SK-N-SH (cell line): Measurements from ENCODE around the gene TOM1L2. TPM values are rescaled to one million over a fixed set of nuclear protein-coding genes. Genes with fewer than 3 reads are reported as not detected.

Source experiments
- CTCF ChIA-PET: fragments of 300-600, 350-600 bp; formaldehyde crosslinking; extraction: SDS; loops from one replicate; lab custom pipeline; 2021; lab: Yijun Ruan, JAX
- POLR2A ChIA-PET: fragments of 350-600 bp; sonication (Branson Sonifier 250); formaldehyde crosslinking; extraction: SDS; loops from one replicate; lab custom pipeline; 2020; ENCODE audit warnings: antibody characterized with exemption, inconsistent platforms; lab: Yijun Ruan, JAX
- DNase-seq: peaks from one replicate; pipeline ENCODE4 v3.0.0; 2012
- H2AFZ ChIP-seq: fragments of 200-600 bp; sonication (generic); 2 replicates; pipeline ENCODE4 v1.8.1; 2016; ENCODE audit warnings: antibody characterized with exemption, mild to moderate bottlenecking, low read depth
- H3F3A ChIP-seq: fragments of 200-600 bp; sonication (generic); replicated peaks from 2 replicates; pipeline ENCODE3; 2016; ENCODE audit warnings: antibody characterized with exemption, mild to moderate bottlenecking; ENCODE audit not compliant: insufficient read depth
- H3K27ac ChIP-seq, 2 experiments: fragments of 200-500 bp in 1 of 2; fragments of 200-600 bp in 1 of 2; sonication (Bioruptor generic) in 1 of 2; sonication (generic), shearing (Covaris generic) in 1 of 2; 2 replicates each; pipeline versions ENCODE4 v1.5.1 to v1.6.1; 2014 to 2016; ENCODE audit warnings: low read depth in 2 of 2, inconsistent platforms in 1 of 2, low read length in 1 of 2, mild to moderate bottlenecking in 1 of 2, mixed read lengths in 1 of 2
- H3K27me3 ChIP-seq: fragments of 200-600 bp; sonication (generic), shearing (Covaris generic); 2 replicates; pipeline ENCODE4 v1.6.1; 2016; ENCODE audit warnings: mixed run types; ENCODE audit not compliant: insufficient read depth
- H3K36me3 ChIP-seq, 2 experiments: fragments of 200-500 bp in 1 of 2; fragments of 200-600 bp in 1 of 2; sonication (Bioruptor generic) in 1 of 2; sonication (generic) in 1 of 2; replicated peaks in 1 of 2; 2 replicates each; pipeline versions ENCODE3 to v1.5.1; 2014 to 2016; ENCODE audit warnings: low read length in 1 of 2, mild to moderate bottlenecking in 1 of 2; ENCODE audit not compliant: insufficient read depth in 2 of 2, control insufficient read depth in 1 of 2
- H3K4me1 ChIP-seq, 2 experiments: fragments of 200-500 bp in 1 of 2; fragments of 200-600 bp in 1 of 2; sonication (Bioruptor generic) in 1 of 2; sonication (generic), shearing (Covaris generic) in 1 of 2; 2 replicates each; pipeline versions ENCODE4 v1.5.1 to v1.6.1; 2014 to 2016; ENCODE audit warnings: low read depth in 1 of 2, low read length in 1 of 2, mixed run types in 1 of 2; ENCODE audit not compliant: insufficient read depth in 2 of 2, control insufficient read depth in 1 of 2
- H3K4me2 ChIP-seq: fragments of 200-600 bp; sonication (generic), shearing (Covaris generic); 2 replicates; pipeline ENCODE4 v1.6.1; 2017; ENCODE audit warnings: mixed run types
- H3K4me3 ChIP-seq, 2 experiments: fragments of 200-500 bp in 1 of 2; fragments of 200-600 bp in 1 of 2; sonication (Bioruptor generic) in 1 of 2; sonication (generic), shearing (Covaris generic) in 1 of 2; 2 replicates each; pipeline versions ENCODE4 v1.5.1 to v1.8.1; 2014 to 2016; ENCODE audit warnings: low read depth in 2 of 2, inconsistent platforms in 1 of 2, low read length in 1 of 2, mild to moderate bottlenecking in 1 of 2, mixed read lengths in 1 of 2, moderate library complexity in 1 of 2
- H3K79me2 ChIP-seq: fragments of 200-600 bp; sonication (generic); 2 replicates; pipeline ENCODE4 v1.8.1; 2017; ENCODE audit warnings: mild to moderate bottlenecking; ENCODE audit not compliant: insufficient read depth
- H3K9ac ChIP-seq: fragments of 200-600 bp; sonication (generic); 2 replicates; pipeline ENCODE4 v1.6.1; 2017; ENCODE audit warnings: mixed run types
- H3K9me2 ChIP-seq: fragments of 200-600 bp; sonication (generic); 2 replicates; pipeline ENCODE4 v1.6.1; 2017; ENCODE audit warnings: mixed run types
- H3K9me3 ChIP-seq: fragments of 200-600 bp; sonication (generic); 2 replicates; pipeline ENCODE4 v1.6.1; 2017; ENCODE audit warnings: mixed run types, mild to moderate bottlenecking, moderate library complexity
- H4K20me1 ChIP-seq: fragments of 200-600 bp; sonication (generic); 2 replicates; pipeline ENCODE4 v1.6.1; 2017; ENCODE audit warnings: mild to moderate bottlenecking, mixed run types; ENCODE audit not compliant: insufficient read depth
- EZH2phosphoT487 ChIP-seq: fragments of 200-600 bp; sonication (generic); IDR thresholded peaks from 2 replicates; pipeline ENCODE4 v1.6.1; 2017; ENCODE audit warnings: low read depth, mixed run types, mild to moderate bottlenecking, antibody characterized with exemption, moderate library complexity, borderline replicate concordance
- FOSL2 ChIP-seq: IDR thresholded peaks from 2 replicates; pipeline ENCODE4 v1.4.0; 2012; ENCODE audit warnings: low read depth, mild to moderate bottlenecking, moderate library complexity, borderline replicate concordance
- FOXJ3 ChIP-seq: sonication (generic); formaldehyde crosslinking; IDR thresholded peaks from 2 replicates; pipeline ENCODE4 v1.5.1; 2020; ENCODE audit warnings: mild to moderate bottlenecking, missing genetic modification reagents
- FOXM1 ChIP-seq: IDR thresholded peaks from 2 replicates; pipeline ENCODE4 v1.4.0; 2012; ENCODE audit warnings: low read depth, mild to moderate bottlenecking
- GATA2 ChIP-seq: sonication (generic); formaldehyde crosslinking; IDR thresholded peaks from 2 replicates; pipeline ENCODE4 v1.5.0; 2020; ENCODE audit warnings: mild to moderate bottlenecking, missing genetic modification reagents
- JUND ChIP-seq: IDR thresholded peaks from 2 replicates; pipeline ENCODE4 v1.4.0; 2012
- MEF2A ChIP-seq: IDR thresholded peaks from 2 replicates; pipeline ENCODE4 v1.4.0; 2012; ENCODE audit warnings: low read depth, borderline replicate concordance
- MXI1 ChIP-seq: IDR thresholded peaks from 2 replicates; pipeline ENCODE4 v1.6.1; 2012; ENCODE audit warnings: mild to moderate bottlenecking, low read depth, low read length, improper control_type of control experiment
- NFIC ChIP-seq: IDR thresholded peaks from 2 replicates; pipeline ENCODE4 v1.4.0; 2012; ENCODE audit warnings: borderline replicate concordance
- NRF1 ChIP-seq: IDR thresholded peaks from 2 replicates; pipeline ENCODE4 v1.6.1; 2012; ENCODE audit warnings: low read depth, mild to moderate bottlenecking, low read length
- POLR2AphosphoS5 ChIP-seq: IDR thresholded peaks from 2 replicates; pipeline ENCODE4 v1.6.1; 2012; ENCODE audit warnings: low read depth, low read length
- RAD21 ChIP-seq: IDR thresholded peaks from 2 replicates; pipeline ENCODE4 v1.6.1; 2012; ENCODE audit warnings: mild to moderate bottlenecking, low read length
- RFX5 ChIP-seq: IDR thresholded peaks from 2 replicates; pipeline ENCODE4 v1.6.1; 2012; ENCODE audit warnings: mild to moderate bottlenecking, improper control_type of control experiment, low read length
- RXRA ChIP-seq: IDR thresholded peaks from 2 replicates; pipeline ENCODE4 v1.4.0; 2012; ENCODE audit warnings: low read depth, mild to moderate bottlenecking, borderline replicate concordance
- SMC3 ChIP-seq: IDR thresholded peaks from 2 replicates; pipeline ENCODE4 v1.6.1; 2012; ENCODE audit warnings: low read depth, low read length, improper control_type of control experiment
- TEAD4 ChIP-seq: IDR thresholded peaks from 2 replicates; pipeline ENCODE4 v1.4.0; 2012; ENCODE audit warnings: mild to moderate bottlenecking, borderline replicate concordance; ENCODE audit not compliant: insufficient read depth
- WGBS: methylation state at CpG from one replicate; pipeline ENCODE4 v1.1.6; 2017; ENCODE audit warnings: low lambda C conversion rate; 5-methylcytosine and 5-hydroxymethylcytosine counted together
- polyA plus RNA-seq, 3 experiments: library from polyadenylated mRNA; depleted of rRNA; stranded (reverse); fragments of >200 nt; gene quantifications; 2 replicates each; pipeline ENCODE4 v1.2.3, GENCODE V29; 2012
- TF ChIP-seq, protein P1 (sequence below): IDR thresholded peaks from 2 replicates; pipeline ENCODE4 v1.4.0; 2012; ENCODE audit warnings: low read depth, borderline replicate concordance
- TF ChIP-seq, protein P2 (sequence below): IDR thresholded peaks from 2 replicates; pipeline ENCODE4 v1.4.0; 2012; ENCODE audit warnings: low read depth
- TF ChIP-seq, protein P3 (sequence below): IDR thresholded peaks from 2 replicates; pipeline ENCODE4 v1.4.0; 2012; ENCODE audit warnings: low read depth, borderline replicate concordance
- TF ChIP-seq, protein P4 (sequence below): IDR thresholded peaks from 2 replicates; pipeline ENCODE4; 2012
- TF ChIP-seq, protein P5 (sequence below): IDR thresholded peaks from 2 replicates; pipeline ENCODE4 v1.6.1; 2012; ENCODE audit warnings: mild to moderate bottlenecking, low read depth, low read length, moderate library complexity

TOM1L2 gene
- polyA plus RNA-seq, 1 of the 3 experiments (the other 2 are of a cell fraction) = 85.4 TPM

DNA sequence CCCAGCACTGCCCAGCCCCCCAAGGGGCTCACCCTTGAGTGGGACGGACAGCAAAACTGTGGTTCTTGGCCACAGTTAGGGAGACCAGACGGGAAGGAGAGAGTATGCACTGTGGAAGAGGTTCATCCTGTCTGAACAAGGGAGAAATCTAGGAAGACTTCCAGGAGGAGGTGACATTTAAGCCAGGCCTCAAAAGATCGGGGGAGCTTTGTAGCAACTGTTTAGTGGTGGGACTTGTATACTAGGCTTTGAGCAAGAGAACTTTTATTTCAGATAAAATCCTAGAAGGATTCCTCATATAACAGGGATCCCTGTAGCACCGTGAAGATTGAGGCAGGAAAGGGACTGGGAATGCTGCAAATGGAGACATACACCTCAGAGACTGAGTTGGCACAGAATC, 166.2 kb downstream of the TOM1L2 start:
- Histone ChIP-seq H2AFZ (no peak overlapping the region), H3K27me3 (no peaks in the 10 kb centered on the region), H3K79me2 (no peaks in the 10 kb centered on the region), H3K36me3 (peaks cover 9 to 48% of the 10 kb centered on the region in 2 experiments), H3K4me3 (no peak overlapping the region), H3K9me3 (no peaks in the 10 kb centered on the region), H3K4me1 (peaks cover 0 to 30% of the 10 kb centered on the region in 2 experiments; a peak in 1 of 4 replicates), H3K27ac (peak overlapping the region in 1 of 2 experiments; percentile 67; a peak in 1 of 4 replicates), H4K20me1 (no peaks in the 10 kb centered on the region), H3F3A (no peaks in the 10 kb centered on the region), H3K9ac (no peak overlapping the region), H3K4me2 (no peak overlapping the region), H3K9me2 (no peaks in the 10 kb centered on the region)
- CTCF ChIA-PET = interaction anchor here (0.7 to 4.1 kb wide), 6 partner anchors 25 to 125 kb away, joined by 3 to 16 read pairs (median 4); no protein-coding TSS in a partner anchor
- 96% methylated on average over 4 of the region's 4 CpGs for WGBS
- no peak for DNase-seq
- 0 out of 2 replicates have a peak, but pooled peaks have one; percentile 1 for TF ChIP-seq POLR2AphosphoS5
- TF ChIP-seq FOSL2 = no peak
- TF ChIP-seq, protein P1, sequence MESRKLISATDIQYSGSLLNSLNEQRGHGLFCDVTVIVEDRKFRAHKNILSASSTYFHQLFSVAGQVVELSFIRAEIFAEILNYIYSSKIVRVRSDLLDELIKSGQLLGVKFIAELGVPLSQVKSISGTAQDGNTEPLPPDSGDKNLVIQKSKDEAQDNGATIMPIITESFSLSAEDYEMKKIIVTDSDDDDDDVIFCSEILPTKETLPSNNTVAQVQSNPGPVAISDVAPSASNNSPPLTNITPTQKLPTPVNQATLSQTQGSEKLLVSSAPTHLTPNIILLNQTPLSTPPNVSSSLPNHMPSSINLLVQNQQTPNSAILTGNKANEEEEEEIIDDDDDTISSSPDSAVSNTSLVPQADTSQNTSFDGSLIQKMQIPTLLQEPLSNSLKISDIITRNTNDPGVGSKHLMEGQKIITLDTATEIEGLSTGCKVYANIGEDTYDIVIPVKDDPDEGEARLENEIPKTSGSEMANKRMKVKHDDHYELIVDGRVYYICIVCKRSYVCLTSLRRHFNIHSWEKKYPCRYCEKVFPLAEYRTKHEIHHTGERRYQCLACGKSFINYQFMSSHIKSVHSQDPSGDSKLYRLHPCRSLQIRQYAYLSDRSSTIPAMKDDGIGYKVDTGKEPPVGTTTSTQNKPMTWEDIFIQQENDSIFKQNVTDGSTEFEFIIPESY = no peak
- no peak for TF ChIP-seq TEAD4
- POLR2A ChIA-PET = interaction anchor here (1.8 kb wide), 1 partner anchor 31 kb away, joined by 6 read pairs; the partner anchor contains the start of gene SREBF1

DNA sequence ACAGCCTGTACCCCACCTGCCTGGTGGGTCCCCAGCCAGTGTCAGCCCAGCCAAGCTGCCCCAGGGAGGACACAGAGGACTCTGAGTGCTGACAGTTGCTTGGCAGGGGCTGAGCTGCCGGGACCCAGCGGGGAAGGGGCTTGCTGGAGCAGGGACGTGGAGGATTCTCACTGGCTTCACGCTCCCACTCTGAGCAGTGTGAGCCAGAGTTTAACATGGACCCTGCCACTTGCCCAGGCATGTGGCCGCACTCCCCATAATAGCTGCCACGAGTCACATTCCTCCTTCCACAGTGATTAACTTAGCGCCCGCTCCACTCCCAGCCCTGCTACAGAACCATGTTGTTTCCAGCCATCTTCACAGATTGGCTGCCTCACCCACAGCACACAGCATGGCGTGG, 166.6 kb downstream of the TOM1L2 start:
- H4K20me1 ChIP-seq = no peaks in the 10 kb centered on the region
- no peak overlapping the region for H3K9ac ChIP-seq
- ChIA-PET CTCF (interaction anchor here (4.1 kb wide), 1 partner anchor 113 kb away, joined by 16 read pairs; no protein-coding TSS in a partner anchor), POLR2A (no interaction called here)
- no peaks in the 10 kb centered on the region for H3F3A ChIP-seq
- no peak overlapping the region for H3K4me2 ChIP-seq
- no peak for DNase-seq
- H3K9me2 ChIP-seq = no peaks in the 10 kb centered on the region
- peaks cover 0 to 31% of the 10 kb centered on the region in 2 experiments; a peak in 1 of 4 replicates for H3K4me1 ChIP-seq
- H3K9me3 ChIP-seq = no peaks in the 10 kb centered on the region
- H2AFZ ChIP-seq = no peak overlapping the region
- no peaks in the 10 kb centered on the region for H3K79me2 ChIP-seq
- whole genome bisulfite sequencing = 88% methylated on average over 7 of the region's 9 CpGs
- peaks cover 9 to 43% of the 10 kb centered on the region in 2 experiments for H3K36me3 ChIP-seq
- no peaks in the 10 kb centered on the region for H3K27me3 ChIP-seq
- peak overlapping the region in 1 of 2 experiments; percentile 35; a peak in 1 of 4 replicates for H3K27ac ChIP-seq
- no peak overlapping the region for H3K4me3 ChIP-seq
- TF ChIP-seq NRF1 (no peak), MXI1 (no peak), RFX5 (no peak), SMC3 (no peak), EZH2phosphoT487 (no peak), POLR2AphosphoS5 (no peak), JUND (no peak), RAD21 (no peak), FOXJ3 (CRISPR knock-in tag) (no peak), RXRA (no peak), FOSL2 (no peak), FOXM1 (no peak), GATA2 (CRISPR knock-in tag) (no peak), NFIC (no peak), MEF2A (no peak)
- TF ChIP-seq, protein P2, sequence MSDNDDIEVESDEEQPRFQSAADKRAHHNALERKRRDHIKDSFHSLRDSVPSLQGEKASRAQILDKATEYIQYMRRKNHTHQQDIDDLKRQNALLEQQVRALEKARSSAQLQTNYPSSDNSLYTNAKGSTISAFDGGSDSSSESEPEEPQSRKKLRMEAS = no peak
- TF ChIP-seq, protein P3, sequence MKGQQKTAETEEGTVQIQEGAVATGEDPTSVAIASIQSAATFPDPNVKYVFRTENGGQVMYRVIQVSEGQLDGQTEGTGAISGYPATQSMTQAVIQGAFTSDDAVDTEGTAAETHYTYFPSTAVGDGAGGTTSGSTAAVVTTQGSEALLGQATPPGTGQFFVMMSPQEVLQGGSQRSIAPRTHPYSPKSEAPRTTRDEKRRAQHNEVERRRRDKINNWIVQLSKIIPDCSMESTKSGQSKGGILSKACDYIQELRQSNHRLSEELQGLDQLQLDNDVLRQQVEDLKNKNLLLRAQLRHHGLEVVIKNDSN = no peak
- TF ChIP-seq, protein P4, sequence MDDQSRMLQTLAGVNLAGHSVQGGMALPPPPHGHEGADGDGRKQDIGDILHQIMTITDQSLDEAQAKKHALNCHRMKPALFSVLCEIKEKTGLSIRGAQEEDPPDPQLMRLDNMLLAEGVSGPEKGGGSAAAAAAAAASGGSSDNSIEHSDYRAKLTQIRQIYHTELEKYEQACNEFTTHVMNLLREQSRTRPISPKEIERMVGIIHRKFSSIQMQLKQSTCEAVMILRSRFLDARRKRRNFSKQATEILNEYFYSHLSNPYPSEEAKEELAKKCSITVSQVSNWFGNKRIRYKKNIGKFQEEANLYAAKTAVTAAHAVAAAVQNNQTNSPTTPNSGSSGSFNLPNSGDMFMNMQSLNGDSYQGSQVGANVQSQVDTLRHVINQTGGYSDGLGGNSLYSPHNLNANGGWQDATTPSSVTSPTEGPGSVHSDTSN = no peak
- TF ChIP-seq, protein P5, sequence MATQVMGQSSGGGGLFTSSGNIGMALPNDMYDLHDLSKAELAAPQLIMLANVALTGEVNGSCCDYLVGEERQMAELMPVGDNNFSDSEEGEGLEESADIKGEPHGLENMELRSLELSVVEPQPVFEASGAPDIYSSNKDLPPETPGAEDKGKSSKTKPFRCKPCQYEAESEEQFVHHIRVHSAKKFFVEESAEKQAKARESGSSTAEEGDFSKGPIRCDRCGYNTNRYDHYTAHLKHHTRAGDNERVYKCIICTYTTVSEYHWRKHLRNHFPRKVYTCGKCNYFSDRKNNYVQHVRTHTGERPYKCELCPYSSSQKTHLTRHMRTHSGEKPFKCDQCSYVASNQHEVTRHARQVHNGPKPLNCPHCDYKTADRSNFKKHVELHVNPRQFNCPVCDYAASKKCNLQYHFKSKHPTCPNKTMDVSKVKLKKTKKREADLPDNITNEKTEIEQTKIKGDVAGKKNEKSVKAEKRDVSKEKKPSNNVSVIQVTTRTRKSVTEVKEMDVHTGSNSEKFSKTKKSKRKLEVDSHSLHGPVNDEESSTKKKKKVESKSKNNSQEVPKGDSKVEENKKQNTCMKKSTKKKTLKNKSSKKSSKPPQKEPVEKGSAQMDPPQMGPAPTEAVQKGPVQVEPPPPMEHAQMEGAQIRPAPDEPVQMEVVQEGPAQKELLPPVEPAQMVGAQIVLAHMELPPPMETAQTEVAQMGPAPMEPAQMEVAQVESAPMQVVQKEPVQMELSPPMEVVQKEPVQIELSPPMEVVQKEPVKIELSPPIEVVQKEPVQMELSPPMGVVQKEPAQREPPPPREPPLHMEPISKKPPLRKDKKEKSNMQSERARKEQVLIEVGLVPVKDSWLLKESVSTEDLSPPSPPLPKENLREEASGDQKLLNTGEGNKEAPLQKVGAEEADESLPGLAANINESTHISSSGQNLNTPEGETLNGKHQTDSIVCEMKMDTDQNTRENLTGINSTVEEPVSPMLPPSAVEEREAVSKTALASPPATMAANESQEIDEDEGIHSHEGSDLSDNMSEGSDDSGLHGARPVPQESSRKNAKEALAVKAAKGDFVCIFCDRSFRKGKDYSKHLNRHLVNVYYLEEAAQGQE = no peak
